Measurements from ENCODE around the gene IPP.

DNA sequence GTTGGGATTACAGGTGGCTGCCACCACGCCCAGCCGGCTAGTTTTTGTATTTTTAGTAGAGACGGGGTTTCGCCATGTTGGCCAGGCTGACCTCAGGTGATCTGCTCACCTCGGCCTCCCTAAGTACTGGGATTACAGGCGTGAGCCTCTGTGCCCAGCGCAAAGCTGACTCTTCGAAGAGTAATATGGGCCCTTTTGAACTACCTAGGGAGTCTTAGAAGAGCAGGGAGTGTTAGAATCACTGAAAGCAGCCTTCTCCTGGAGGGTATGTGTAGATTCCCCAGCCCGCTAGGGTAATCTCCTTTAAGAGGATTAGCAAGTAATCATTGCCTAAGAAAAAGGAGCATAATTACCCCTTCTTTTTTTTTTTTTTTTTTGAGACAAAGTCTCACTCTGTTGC lies 46.5 kb upstream of the IPP start:
- TF ChIP-seq, protein P1, sequence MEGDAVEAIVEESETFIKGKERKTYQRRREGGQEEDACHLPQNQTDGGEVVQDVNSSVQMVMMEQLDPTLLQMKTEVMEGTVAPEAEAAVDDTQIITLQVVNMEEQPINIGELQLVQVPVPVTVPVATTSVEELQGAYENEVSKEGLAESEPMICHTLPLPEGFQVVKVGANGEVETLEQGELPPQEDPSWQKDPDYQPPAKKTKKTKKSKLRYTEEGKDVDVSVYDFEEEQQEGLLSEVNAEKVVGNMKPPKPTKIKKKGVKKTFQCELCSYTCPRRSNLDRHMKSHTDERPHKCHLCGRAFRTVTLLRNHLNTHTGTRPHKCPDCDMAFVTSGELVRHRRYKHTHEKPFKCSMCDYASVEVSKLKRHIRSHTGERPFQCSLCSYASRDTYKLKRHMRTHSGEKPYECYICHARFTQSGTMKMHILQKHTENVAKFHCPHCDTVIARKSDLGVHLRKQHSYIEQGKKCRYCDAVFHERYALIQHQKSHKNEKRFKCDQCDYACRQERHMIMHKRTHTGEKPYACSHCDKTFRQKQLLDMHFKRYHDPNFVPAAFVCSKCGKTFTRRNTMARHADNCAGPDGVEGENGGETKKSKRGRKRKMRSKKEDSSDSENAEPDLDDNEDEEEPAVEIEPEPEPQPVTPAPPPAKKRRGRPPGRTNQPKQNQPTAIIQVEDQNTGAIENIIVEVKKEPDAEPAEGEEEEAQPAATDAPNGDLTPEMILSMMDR (IDR thresholded peaks at IDR 0.05): no peak
- no peak for TF ChIP-seq POLR2A (IDR thresholded peaks at IDR 0.05)
